ENCODE measurements around the gene TRPM2.

GRCh38 chr21:44461005-44461404 is 107.6 kb downstream of the TRPM2 start:
- TF ChIP-seq, protein P1, sequence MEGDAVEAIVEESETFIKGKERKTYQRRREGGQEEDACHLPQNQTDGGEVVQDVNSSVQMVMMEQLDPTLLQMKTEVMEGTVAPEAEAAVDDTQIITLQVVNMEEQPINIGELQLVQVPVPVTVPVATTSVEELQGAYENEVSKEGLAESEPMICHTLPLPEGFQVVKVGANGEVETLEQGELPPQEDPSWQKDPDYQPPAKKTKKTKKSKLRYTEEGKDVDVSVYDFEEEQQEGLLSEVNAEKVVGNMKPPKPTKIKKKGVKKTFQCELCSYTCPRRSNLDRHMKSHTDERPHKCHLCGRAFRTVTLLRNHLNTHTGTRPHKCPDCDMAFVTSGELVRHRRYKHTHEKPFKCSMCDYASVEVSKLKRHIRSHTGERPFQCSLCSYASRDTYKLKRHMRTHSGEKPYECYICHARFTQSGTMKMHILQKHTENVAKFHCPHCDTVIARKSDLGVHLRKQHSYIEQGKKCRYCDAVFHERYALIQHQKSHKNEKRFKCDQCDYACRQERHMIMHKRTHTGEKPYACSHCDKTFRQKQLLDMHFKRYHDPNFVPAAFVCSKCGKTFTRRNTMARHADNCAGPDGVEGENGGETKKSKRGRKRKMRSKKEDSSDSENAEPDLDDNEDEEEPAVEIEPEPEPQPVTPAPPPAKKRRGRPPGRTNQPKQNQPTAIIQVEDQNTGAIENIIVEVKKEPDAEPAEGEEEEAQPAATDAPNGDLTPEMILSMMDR (IDR thresholded peaks at IDR 0.05; ENCODE audit: low read depth, low read length): no peak
- TF ChIP-seq POLR2A (IDR thresholded peaks at IDR 0.05; ENCODE audit: extremely low read depth, insufficient read length): no peak
- TF ChIP-seq, protein P2, sequence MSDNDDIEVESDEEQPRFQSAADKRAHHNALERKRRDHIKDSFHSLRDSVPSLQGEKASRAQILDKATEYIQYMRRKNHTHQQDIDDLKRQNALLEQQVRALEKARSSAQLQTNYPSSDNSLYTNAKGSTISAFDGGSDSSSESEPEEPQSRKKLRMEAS (IDR thresholded peaks at IDR 0.05; ENCODE audit: low read depth, low read length): no peak

Measured in NB4 (cell line).